ENCODE results near the gene ABHD15.

ABHD15 gene, protein sequence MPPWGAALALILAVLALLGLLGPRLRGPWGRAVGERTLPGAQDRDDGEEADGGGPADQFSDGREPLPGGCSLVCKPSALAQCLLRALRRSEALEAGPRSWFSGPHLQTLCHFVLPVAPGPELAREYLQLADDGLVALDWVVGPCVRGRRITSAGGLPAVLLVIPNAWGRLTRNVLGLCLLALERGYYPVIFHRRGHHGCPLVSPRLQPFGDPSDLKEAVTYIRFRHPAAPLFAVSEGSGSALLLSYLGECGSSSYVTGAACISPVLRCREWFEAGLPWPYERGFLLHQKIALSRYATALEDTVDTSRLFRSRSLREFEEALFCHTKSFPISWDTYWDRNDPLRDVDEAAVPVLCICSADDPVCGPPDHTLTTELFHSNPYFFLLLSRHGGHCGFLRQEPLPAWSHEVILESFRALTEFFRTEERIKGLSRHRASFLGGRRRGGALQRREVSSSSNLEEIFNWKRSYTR

DNA sequence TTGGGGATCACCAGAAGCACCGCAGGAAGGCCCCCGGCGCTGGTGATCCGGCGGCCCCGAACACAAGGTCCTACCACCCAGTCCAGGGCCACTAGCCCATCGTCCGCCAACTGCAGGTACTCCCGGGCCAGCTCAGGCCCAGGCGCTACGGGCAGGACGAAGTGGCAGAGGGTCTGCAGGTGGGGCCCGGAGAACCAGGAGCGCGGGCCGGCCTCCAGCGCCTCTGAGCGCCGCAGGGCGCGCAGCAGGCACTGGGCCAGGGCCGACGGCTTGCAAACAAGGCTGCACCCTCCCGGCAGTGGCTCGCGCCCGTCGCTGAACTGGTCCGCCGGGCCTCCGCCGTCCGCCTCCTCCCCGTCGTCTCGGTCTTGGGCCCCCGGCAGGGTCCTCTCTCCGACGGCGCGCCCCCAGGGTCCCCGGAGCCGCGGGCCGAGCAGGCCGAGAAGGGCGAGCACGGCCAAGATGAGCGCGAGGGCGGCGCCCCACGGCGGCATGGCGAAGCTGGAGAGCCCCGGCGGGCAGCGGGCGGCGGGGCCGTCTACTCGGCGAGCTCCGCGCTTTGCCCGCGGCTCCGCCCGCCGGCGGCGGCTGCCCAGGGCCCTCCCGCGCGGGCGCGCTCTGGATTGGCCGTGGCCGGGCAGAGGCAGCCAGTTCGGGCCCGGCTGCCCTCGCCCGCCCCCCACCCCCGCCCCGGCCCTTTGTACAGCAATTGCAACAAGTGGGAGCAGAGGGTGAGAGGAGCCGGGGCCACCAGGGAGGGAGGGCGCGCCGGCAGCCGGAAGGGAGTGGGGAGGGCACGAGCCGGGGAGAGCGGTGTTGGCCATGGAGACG, at the start of gene ABHD15:
Gene ABHD15 (minus strand): TSS at position 565 of the 831 bp plus-strand sequence. CDS start 71 bp downstream, at position 494.
- DNase-seq (ENCODE audit: low spot score), result peak; percentile 69

DNA sequence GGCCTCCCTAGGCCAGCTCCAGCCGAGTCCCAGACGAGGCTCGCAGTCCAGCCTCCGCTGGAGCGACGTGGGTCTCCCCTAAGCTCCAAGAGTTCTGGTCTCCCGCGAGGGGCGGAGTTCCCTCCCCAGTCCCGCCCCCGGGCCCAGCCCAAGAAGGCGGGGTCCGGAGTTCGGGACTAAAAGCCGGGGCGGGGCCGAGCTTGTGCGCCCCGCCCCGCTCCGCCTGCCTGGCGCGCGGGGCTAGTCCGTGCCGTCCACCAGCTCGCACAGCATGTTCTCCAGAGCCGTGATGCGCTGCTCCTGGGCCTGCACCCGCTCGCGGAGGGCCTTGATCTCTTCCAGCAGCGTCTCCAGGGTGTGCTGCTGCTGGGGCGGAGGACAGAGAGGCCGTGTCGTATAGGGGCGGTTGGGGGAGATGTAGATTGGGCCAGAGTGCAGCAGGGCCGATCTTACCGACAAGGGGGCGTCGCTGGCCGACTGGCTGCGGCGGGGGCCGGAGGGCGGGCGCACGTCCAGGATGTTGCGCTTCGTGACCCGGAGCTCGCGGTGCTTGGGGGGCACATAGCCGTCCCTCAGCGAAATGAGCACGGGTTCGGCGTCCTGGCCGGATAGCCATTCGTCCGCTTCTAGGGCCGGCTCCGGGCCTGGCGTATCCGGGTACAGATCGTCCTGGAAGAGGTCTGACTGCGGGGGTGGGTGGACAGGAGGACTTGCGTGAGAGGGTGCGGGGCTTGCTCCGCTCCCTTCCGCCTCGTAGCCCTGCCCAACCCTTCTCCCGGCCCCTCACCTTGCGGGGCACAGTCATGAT, 48.9 kb upstream of the ABHD15 start:
- peak; percentile 96 for DNase-seq (ENCODE audit: low spot score)

DNA sequence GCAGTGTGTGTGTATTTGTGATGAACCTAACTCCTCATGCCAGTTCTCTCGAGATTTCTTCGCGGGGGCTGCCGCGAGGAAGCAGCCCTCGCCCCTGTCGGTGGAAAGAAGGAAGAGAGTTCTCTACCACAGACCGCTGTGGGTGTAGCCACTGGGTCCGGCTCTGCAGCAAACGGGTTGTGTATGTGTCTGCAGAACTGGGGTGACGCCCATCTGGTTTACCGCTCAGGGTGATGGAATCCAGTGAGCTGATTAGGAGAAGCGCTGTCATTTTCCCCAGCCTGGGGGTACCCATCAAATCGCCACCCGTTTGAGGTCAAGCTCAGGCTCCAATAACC, 48.2 kb upstream of the ABHD15 start:
- DNase-seq (ENCODE audit: low spot score), result peak; percentile 66

DNA sequence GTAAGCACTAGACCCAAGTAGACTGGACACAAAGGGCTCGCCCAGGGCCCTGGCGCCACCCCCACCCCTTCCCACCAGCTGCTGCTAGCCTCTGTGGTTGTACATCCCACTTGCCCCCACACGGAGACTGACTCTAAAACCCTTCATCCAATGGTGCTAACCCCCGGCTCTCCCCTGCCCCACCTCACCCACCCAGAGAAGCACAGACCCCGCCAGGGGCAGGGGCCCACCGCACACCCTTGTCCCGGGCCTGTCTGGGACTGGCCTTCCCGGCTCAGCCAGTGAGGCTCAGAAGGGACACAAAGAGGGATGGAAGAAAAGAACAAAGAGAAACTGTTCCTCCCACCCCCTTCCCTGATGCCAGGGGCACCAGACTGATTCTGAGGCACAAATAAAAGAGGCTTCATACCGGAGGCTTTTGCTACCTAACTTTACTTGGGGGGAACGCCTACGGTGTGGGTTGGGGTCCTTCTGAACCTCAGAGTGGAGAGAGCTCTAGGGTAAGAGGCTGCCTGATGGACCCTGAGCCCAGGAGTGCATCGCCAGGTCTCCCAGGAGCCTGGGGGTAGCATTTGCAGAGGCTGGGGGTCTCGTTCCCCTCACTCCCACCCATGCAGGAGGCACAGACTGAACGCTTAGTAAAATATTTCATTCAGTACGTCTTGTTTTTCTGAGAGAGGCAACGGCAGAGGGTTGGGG, 47.7 kb upstream of the ABHD15 start:
- peak; percentile 85 for DNase-seq (ENCODE audit: low spot score)

DNA sequence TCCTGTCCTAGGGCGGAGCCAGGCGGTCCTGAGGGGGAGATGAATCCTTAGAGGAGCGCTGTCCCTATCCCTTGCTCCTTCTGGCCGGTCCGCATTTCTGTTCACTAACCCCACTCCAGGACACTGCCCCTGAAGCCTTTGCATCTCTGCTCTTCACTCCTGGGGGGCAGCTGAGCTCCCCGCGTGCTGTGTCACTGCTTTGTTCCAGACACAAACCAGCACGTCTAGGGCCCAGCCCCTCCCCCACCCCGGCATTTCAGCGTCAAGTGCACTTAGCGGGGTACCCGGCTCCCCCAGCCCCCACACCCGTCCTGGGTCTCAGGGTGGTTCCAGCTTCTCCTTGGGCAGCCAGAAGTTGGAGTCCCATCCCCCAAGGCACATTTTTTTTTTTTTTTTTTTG, 47.0 kb upstream of the ABHD15 start:
- DNase-seq (ENCODE audit: low spot score), result no peak

DNA sequence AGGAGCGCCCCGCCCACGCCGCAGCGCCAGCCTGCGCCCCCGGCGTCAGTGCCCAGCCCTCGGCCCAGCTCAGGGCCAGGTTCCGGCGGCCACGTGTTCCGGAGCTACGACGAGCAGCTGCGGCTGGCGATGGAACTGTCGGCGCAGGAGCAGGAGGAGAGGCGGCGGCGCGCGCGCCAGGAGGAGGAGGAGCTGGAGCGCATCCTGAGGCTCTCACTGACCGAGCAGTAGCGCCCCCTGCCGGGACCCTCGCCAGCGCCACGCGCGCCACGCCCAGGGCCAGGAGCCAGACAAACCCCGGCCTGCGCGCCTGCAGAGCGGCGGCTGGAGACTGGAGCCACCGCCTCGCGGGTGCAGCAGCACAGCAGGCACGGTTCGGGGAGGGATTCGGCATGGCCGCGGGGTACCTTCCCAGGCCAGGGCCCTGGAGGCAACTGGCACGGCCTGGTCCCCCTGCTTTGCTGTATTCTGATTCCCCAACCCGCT, 46.6 kb upstream of the ABHD15 start:
- peak; percentile 89 for DNase-seq (ENCODE audit: low spot score)

DNA sequence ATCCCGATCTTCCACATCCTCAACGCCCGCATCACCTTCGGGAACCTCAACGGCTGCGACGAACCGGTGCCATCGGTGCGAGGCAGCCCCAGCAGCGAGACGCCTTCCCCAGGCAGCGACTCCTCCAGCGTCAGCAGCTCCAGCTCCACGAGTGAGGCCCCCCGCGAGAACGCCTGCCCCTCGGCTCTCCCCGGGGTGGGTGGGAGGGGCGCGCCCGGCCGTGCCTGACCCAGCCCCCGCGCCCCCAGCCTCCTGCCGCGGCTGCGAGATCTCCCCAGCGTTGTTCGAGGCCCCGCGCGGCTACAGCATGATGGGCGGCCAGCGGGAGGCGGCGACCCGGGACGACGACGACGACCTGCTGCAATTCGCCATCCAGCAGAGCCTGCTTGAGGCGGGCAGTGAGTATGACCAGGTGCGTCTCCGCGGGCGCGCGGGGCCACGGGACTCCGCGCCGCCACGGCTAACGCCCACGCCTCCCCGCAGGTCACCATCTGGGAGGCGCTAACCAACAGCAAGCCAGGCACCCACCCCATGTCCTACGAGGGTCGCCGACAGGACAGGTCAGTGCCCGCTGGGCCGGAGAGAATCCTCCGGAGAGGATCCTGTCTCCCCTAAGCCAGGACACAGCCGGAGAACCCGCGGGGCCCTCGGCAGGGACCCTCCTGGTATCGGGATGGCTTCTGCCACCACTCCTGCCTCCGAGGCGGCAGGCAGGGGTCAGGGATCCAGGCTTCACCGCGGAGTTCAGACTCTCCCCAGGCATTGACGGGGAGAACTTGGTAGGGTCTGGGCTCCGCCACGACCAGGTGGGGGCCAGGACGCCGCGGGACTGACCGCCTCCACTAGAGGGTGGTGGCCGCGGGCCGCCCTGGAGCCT, 45.8 kb upstream of the ABHD15 start:
- DNase-seq (ENCODE audit: low spot score), result no peak

DNA sequence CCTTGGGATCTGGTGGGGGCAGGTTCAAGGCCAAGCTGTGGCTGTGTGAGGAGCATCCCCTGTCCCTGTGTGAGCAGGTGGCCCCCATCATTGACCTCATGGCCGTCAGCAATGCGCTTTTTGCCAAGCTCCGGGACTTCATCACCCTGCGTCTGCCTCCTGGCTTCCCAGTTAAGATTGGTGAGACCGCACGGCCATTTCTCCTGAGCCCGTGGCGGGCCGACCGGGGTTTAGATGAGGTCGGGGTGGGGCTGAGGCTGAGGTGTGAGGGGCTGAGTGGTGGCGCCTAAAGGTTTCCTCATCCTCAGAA, 45.2 kb upstream of the ABHD15 start:
- no peak for DNase-seq (ENCODE audit: low spot score)

DNA sequence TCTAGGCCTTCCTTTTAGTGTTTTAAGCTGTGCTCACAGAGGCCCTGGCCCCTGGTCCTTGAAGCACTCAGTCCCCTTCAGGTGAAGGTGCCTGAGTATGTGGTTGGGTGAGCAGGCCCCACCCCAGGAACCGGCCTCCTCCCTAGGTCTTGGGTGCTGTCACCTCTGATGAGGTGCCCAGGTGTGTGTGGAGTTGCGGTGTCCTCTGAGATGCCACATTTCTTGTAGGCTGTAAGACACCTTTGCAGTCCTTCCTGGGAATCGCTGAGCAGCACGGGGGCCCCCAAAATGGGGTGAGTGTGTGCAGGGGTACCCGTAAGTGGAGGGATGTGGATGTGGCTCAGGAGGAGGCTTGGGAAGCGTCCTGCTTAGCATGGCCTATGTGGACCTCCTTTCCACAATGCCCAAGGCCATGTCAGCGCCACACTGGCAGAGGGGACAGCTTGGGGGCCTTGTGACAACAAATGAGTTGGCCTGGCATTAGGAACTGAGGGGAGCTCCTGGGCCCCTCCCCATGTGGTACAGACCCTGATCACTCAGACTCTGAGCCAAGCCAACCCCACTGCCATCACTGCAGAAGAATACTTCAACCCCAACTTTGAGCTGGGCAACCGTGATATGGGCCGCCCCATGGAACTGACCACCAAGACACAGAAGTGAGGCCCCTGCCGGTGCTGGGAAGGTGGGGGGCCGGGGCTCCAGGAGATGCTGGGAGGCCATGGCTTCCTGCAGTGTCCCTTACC, 44.7 kb upstream of the ABHD15 start:
- DNase-seq (ENCODE audit: low spot score), result no peak

DNA sequence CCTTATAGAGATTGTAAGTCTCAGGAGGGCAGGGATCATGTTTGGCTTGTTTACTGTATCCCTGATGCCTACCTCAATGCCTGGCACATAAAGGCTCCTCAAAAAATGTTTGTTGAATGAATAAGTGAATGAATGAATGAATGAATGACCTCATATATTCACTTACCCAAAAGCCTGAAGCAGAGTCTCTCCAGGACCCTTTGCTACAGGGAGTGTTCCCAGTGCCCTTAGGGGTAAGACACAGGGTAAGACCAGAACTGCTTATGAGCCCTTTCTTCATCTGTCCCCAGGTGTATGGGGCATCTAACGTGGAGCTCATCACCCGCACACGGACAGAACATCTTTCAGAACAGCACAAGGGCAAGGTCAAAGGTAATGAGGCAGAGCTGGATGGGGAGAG, 43.6 kb upstream of the ABHD15 start:
- DNase-seq (ENCODE audit: low spot score), result no peak

DNA sequence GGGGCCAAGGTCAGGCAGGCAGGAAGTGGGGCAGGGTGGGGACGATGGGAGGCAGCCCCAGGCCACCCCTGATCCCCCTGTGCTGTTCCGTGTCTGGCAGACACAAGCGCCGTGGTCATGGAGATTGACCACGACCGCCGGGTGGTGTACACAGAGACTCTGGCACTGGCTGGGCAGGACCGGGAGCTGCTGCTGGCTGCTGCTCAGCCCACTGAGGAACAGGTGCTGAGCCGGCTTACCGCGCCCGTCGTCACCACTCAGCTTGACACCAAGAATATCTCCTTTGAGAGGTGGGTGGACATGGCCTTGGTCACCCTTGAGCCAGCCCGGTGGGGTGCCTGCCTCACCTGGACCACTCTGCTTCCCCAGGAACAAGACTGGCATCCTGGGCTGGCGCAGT, 42.1 kb upstream of the ABHD15 start:
- no peak for DNase-seq (ENCODE audit: low spot score)

DNA sequence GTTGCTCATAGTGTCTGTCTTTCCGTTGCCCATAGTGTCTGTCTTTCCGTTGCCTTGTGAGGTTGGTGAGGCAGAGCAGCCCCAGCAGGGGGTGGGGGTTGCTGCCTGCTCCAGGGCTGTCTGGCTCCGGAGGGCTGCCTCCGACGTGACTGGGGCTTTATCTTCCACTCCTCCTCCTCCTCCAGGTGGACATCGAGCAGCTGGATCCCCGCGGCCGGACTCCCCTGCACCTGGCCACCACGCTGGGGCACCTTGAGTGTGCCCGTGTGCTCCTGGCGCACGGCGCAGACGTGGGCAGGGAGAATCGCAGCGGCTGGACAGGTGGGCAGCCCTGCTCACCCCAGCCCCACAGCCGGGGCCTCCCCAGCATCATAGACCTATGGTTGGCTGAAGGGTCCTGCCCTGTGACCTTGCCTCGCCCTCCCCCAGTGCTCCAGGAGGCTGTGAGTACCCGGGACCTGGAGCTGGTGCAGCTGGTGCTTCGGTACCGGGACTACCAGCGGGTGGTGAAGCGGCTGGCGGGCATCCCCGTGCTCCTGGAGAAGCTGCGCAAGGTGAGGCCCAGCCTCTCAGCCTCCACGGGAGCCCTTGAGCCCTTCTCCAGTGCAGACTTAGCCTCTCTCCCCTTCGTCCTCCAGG, 40.8 kb upstream of the ABHD15 start:
- DNase-seq (ENCODE audit: low spot score), result no peak

DNA sequence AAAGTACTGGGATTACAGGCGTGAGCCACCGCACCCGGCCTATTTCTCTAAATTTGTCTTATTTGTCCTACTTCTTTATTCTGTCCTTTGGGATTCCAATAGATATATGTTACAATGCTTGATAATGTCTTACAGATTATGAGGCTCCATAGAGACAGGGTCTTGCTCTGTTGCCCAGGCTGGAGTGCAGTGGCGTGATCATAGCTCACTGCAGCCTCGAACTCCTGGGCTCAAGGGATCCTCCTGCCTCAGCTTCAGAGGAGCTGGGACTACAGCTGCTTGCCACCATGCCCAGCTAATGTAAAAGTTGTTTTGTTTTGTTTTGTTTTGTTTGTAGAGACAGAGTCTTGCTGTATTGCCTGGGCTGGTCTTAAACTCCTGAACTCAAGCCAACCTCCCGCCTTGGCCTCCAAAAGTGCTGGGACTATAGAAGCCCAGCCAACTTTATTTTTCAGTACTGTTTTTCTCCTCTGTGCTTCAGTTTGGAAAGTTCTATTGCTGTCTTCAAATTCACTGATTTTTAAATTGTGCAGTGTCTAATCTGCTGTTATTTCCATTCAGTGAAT, 36.4 kb upstream of the ABHD15 start:
- DNase-seq (ENCODE audit: low spot score), result no peak

DNA sequence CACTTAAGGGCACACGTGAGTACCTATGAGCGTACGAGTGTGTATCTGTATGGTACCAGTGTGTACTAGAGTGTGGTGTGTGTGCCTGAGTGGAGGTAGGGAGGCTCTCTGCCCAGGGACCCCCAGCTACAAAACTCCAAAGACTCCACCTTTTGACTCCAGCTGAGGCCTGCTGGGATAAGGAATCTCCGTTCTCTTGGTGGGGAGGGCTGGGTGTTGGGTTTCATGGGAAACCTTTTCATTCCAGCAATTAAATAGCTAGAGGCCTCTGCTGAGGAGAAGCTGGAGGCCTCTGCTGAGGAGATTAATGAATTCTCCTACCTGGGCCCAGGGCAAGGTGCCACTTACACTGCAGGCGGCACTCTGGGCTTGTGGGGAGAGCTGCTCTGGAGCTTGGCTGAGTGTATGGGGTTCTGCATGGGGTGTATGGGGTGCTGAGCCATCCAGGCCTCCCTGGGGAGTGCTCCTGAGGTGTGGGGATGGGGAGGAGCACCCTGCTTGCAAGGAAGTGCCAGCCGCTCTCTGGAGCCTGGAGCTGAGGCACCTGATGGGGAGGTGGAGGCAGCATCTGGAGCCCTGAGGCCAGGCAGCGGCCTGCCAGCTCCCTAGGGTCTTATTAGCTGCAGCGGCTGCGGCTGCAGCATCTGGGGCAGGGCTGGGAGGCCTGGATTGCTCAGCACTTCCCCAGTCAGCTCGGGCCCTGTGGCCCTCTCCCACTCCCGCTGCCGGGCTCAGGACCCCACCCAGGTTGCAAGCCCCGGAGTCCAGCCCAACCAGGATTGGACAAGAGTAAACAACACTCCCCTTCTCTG, 30.7 kb upstream of the ABHD15 start:
- no peak for DNase-seq (ENCODE audit: low spot score)

DNA sequence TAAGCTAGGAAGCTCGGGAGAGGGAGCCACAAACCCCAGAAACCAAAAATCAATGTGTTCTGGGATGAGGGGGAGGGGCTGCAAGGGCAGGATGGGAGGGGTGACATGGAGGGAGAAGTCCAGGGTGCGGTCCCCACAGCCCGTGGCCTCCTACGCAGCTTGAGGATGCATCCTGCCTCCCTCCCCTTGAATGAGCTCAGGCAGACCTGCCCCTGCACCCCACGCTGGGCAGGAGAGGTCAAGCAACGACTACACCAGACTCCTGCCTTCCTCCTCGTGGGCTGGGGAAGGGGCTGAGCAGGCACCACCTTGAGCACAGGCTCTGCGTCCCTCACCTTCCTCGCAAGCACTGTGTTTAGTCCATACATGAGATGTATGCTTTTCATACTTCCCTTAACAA, 30.0 kb upstream of the ABHD15 start:
- DNase-seq (ENCODE audit: low spot score), result no peak

DNA sequence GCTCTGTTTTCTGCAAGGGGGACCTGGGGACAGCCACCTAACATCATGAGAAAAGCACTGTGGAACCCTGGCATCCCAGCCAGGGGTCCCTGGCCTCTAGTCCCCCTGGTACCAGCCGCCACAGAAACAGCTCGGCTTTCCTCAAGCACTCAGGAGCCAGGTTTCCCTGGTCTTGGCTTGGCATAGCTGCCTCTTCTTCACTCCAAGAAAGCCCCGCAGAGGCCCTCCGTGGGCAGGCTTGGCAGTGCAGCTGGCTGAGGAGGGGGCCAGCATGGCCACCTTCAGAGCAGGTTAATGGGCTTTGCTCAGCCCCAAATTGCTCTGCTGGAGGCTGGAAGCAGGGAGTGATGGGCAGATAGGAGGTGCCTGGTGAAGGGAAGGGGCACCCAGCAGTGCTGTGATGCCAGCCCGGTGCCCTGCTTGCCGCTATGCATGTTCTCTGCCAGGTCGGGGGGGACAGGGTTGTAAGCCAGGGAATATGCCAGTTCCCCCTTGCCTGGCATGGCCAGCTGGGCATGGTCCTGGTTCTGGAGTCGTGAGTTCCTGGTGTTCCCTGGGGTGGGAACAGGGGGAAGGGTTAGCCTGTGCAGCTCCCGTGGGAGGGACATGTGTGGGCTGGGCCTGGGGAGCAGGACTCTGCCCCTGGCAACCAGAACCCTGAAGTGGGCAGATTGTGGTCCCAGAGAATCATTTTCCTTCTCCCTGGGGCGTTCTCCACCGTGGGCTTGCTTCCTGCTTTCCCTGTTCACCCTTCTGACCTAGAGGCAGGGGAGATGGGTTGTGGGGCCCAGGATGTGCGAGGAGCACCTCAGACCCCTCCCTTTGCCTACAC, 29.3 kb upstream of the ABHD15 start:
- no peak for DNase-seq (ENCODE audit: low spot score)

Data from globus pallidus (tissue), 1 donor.